K562 (cell line): ENCODE results near the gene TMEM151A. TPM values are rescaled to one million over a fixed set of nuclear protein-coding genes. Genes with fewer than 3 reads are reported as not detected.

ENCODE experiments used
- CHD2 ChIP-seq: IDR thresholded peaks from 2 replicates; pipeline ENCODE4 v1.6.1; 2011; ENCODE audit warnings: low read depth, low read length
- RBM22 ChIP-seq: fragments of 200-400 bp; formaldehyde crosslinking; IDR thresholded peaks from 2 replicates; pipeline ENCODE4 v1.6.1; 2018; ENCODE audit warnings: low read length, low read depth; ENCODE audit not compliant: poor library complexity, severe bottlenecking
- STAT5B ChIP-seq: fragments of 250-450 bp; sonication (Bioruptor Pico); IDR thresholded peaks from 2 replicates; pipeline ENCODE4 v1.8.0; 2021; ENCODE audit warnings: mild to moderate bottlenecking, inconsistent platforms
- TCF7L2 ChIP-seq: fragments of 150-350 bp; IDR thresholded peaks from 2 replicates; pipeline ENCODE4 v1.6.1; 2016; ENCODE audit warnings: low read depth, mild to moderate bottlenecking, low read length, moderate library complexity
- ZC3H4 ChIP-seq: sonication (generic); formaldehyde crosslinking; IDR thresholded peaks from 2 replicates; pipeline ENCODE4 v1.9.0; 2021; ENCODE audit warnings: missing genetic modification reagents, borderline replicate concordance
- polyA plus RNA-seq, 8 experiments: library from polyadenylated mRNA; depleted of rRNA in 4 of 8; stranded (reverse) in 5 of 8; unstranded in 3 of 8; fragments of >200 nt; fragmentation: Nextera tagmentation in 2 of 8; fragmentation: Illumina TruSeq in 1 of 8; extraction: Ambion mirVana in 2 of 8; extraction: Trizol in 1 of 8; gene quantifications; 2 replicates each; pipeline versions ENCODE4 v1.2.1 to v1.2.3, GENCODE V29; 2011 to 2014; ENCODE audit warnings: inconsistent platforms in 1 of 8, missing spikeins in 1 of 8
- total RNA-seq, 7 experiments: library from RNA; depleted of rRNA in 6 of 7; stranded (reverse); fragments of >200 nt in 6 of 7; fragmentation: Illumina TruSeq in 2 of 7; extraction: Trizol in 2 of 7; gene quantifications; 2 replicates each; pipeline versions ENCODE4 v1.2.1 to v1.2.3, GENCODE V29; 2011 to 2021; ENCODE audit warnings: low replicate concordance in 1 of 7
- TF ChIP-seq, protein P1 (sequence below): sonication (generic); formaldehyde crosslinking; IDR thresholded peaks from 2 replicates; pipeline ENCODE4 v1.8.0; 2022; ENCODE audit warnings: missing genetic modification reagents, mild to moderate bottlenecking, borderline replicate concordance
- TF ChIP-seq, protein P2 (sequence below), 2 experiments: fragments of 450-650 bp; conservative IDR thresholded peaks; 2 replicates each; pipeline ENCODE4 v1.6.1; 2017; ENCODE audit warnings: mild to moderate bottlenecking in 2 of 2, moderate library complexity in 2 of 2
- TF ChIP-seq, protein P3 (sequence below): IDR thresholded peaks from 2 replicates; pipeline ENCODE4 v1.6.1; 2011; ENCODE audit warnings: borderline replicate concordance, low read depth, mild to moderate bottlenecking, moderate library complexity, low read length; ENCODE audit not compliant: insufficient read depth, poor library complexity, severe bottlenecking
- TF ChIP-seq, protein P4 (sequence below): sonication (generic); formaldehyde crosslinking; IDR thresholded peaks from 2 replicates; pipeline ENCODE4 v1.8.0; 2022; ENCODE audit warnings: mild to moderate bottlenecking, missing genetic modification reagents
- TF ChIP-seq, protein P5 (sequence below): fragments of 250-450 bp; sonication (Bioruptor Pico); IDR thresholded peaks from 2 replicates; pipeline ENCODE4 v1.5.0; 2020; ENCODE audit warnings: mild to moderate bottlenecking
- TF ChIP-seq, protein P6 (sequence below): sonication (generic); formaldehyde crosslinking; IDR thresholded peaks from 2 replicates; pipeline ENCODE4 v1.8.1; 2023; ENCODE audit warnings: mild to moderate bottlenecking, missing genetic modification reagents

TMEM151A gene
- total and polyA plus RNA-seq, 9 of the 15 experiments (the other 6 are each of a cell fraction or from before 2014, with no cell fraction given) = not detected

DNA sequence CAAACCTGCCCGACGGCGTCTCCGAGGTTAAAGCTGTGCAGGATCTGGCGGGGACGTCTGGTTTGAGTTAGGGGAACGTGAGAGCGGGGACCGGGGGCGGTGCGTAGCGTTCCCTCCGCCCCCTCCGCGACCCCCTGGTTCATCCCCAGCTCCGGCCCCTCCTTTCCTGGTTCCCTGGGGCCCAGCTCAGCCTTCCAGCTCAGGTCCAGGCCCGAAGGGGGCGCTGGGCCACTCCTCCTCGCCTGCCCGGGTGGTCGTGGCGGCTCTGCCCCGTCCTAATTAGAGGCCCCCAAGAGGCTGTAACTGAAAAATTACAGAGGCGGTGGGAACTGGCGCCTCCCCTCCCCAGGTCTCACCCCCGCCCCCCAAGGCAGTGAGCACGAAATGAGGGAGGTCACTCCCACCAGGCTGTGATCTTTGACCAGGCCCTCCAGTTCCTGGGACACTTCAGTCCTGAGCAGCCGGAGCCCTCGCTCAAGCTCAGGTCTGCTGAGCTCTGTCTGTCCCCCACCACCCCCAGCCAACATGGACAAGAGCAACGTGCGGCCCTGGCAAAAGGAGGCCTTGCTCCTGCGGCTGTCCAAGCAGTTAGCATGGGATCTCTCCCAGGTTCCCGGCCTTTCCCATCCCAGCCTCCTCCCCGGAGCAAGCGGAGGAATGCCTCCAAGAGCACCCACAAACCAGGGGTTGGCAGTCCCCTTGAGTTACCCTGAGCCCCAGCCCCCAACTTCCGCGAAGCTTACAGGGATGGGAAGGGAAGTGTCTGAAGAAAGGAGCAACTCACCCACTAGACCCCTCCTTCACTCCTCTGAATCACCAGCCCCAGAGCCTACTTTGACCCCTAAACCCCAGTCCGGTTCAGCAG lies 21.9 kb downstream of the TMEM151A start (continued):
- TF ChIP-seq, protein P1, sequence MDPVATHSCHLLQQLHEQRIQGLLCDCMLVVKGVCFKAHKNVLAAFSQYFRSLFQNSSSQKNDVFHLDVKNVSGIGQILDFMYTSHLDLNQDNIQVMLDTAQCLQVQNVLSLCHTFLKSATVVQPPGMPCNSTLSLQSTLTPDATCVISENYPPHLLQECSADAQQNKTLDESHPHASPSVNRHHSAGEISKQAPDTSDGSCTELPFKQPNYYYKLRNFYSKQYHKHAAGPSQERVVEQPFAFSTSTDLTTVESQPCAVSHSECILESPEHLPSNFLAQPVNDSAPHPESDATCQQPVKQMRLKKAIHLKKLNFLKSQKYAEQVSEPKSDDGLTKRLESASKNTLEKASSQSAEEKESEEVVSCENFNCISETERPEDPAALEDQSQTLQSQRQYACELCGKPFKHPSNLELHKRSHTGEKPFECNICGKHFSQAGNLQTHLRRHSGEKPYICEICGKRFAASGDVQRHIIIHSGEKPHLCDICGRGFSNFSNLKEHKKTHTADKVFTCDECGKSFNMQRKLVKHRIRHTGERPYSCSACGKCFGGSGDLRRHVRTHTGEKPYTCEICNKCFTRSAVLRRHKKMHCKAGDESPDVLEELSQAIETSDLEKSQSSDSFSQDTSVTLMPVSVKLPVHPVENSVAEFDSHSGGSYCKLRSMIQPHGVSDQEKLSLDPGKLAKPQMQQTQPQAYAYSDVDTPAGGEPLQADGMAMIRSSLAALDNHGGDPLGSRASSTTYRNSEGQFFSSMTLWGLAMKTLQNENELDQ = no peak
- TF ChIP-seq, protein P2, sequence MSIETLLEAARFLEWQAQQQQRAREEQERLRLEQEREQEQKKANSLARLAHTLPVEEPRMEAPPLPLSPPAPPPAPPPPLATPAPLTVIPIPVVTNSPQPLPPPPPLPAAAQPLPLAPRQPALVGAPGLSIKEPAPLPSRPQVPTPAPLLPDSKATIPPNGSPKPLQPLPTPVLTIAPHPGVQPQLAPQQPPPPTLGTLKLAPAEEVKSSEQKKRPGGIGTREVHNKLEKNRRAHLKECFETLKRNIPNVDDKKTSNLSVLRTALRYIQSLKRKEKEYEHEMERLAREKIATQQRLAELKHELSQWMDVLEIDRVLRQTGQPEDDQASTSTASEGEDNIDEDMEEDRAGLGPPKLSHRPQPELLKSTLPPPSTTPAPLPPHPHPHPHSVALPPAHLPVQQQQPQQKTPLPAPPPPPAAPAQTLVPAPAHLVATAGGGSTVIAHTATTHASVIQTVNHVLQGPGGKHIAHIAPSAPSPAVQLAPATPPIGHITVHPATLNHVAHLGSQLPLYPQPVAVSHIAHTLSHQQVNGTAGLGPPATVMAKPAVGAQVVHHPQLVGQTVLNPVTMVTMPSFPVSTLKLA (conservative IDR thresholded peaks at IDR 0.05) = no peak
- TF ChIP-seq, protein P3, sequence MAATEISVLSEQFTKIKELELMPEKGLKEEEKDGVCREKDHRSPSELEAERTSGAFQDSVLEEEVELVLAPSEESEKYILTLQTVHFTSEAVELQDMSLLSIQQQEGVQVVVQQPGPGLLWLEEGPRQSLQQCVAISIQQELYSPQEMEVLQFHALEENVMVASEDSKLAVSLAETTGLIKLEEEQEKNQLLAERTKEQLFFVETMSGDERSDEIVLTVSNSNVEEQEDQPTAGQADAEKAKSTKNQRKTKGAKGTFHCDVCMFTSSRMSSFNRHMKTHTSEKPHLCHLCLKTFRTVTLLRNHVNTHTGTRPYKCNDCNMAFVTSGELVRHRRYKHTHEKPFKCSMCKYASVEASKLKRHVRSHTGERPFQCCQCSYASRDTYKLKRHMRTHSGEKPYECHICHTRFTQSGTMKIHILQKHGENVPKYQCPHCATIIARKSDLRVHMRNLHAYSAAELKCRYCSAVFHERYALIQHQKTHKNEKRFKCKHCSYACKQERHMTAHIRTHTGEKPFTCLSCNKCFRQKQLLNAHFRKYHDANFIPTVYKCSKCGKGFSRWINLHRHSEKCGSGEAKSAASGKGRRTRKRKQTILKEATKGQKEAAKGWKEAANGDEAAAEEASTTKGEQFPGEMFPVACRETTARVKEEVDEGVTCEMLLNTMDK = peak; percentile 12
- no peak for TF ChIP-seq CHD2
- TF ChIP-seq, protein P4, sequence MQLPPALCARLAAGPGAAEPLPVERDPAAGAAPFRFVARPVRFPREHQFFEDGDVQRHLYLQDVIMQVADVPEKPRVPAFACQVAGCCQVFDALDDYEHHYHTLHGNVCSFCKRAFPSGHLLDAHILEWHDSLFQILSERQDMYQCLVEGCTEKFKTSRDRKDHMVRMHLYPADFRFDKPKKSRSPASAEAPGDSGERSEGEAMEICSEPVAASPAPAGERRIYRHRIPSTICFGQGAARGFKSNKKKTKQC (CRISPR knock-in tag) = no peak; the same call in 1 of the 2 replicates
- TF ChIP-seq, protein P5, sequence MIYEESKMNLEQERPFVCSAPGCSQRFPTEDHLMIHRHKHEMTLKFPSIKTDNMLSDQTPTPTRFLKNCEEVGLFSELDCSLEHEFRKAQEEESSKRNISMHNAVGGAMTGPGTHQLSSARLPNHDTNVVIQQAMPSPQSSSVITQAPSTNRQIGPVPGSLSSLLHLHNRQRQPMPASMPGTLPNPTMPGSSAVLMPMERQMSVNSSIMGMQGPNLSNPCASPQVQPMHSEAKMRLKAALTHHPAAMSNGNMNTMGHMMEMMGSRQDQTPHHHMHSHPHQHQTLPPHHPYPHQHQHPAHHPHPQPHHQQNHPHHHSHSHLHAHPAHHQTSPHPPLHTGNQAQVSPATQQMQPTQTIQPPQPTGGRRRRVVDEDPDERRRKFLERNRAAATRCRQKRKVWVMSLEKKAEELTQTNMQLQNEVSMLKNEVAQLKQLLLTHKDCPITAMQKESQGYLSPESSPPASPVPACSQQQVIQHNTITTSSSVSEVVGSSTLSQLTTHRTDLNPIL (CRISPR knock-in tag) = no peak
- no peak for TF ChIP-seq RBM22
- TF ChIP-seq ZC3H4 = no peak
- no peak for TF ChIP-seq STAT5B
- TF ChIP-seq, protein P6, sequence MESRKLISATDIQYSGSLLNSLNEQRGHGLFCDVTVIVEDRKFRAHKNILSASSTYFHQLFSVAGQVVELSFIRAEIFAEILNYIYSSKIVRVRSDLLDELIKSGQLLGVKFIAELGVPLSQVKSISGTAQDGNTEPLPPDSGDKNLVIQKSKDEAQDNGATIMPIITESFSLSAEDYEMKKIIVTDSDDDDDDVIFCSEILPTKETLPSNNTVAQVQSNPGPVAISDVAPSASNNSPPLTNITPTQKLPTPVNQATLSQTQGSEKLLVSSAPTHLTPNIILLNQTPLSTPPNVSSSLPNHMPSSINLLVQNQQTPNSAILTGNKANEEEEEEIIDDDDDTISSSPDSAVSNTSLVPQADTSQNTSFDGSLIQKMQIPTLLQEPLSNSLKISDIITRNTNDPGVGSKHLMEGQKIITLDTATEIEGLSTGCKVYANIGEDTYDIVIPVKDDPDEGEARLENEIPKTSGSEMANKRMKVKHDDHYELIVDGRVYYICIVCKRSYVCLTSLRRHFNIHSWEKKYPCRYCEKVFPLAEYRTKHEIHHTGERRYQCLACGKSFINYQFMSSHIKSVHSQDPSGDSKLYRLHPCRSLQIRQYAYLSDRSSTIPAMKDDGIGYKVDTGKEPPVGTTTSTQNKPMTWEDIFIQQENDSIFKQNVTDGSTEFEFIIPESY = peak; percentile 56; the same call in 1 of the 2 replicates
- TF ChIP-seq TCF7L2 = no peak
